Measurements from ENCODE around the gene SGPL1.

DNA sequence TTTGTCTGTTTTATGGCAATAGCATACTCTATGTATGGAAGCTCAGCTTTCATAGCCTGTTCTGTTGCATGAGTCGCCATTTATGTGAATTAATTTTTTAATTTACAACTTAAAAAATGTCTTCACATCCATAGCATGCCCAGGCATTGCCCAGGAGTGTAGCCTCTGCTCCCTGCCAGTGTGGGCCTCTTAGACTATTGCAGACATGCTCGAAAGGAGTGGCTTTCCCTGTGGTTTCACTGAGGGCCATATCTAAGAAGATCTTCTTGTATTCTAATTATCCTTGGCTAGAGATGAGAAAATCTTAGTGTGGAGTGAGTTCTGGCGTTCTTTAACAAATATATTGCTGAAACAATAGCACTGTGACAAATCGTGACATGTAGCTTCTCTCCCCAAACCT is 37.3 kb downstream of the SGPL1 start:
- TF ChIP-seq GATA2 (IDR thresholded peaks at IDR 0.05; ENCODE audit: low read depth, low read length): no peak
- no peak for TF ChIP-seq GATA3 (IDR thresholded peaks at IDR 0.05; ENCODE audit: low read depth, low read length)

Data from SH-SY5Y (cell line).